Endothelial cell (in vitro differentiated cells): ENCODE measurements around the gene KANSL1L. TPM values are rescaled to one million over a fixed set of nuclear protein-coding genes. Genes with fewer than 3 reads are reported as not detected.

Source experiments
- DNase-seq: peaks from one replicate; pipeline ENCODE4 v3.0.0; 2021; ENCODE audit warnings: low spot score
- H3K27ac Mint-ChIP-seq: one replicate; pipeline ENCODE4 v1.8.0; 2021; ENCODE audit warnings: mixed read lengths, inconsistent platforms; ENCODE audit not compliant: unreplicated experiment
- H3K27me3 Mint-ChIP-seq: one replicate; pipeline ENCODE4 v1.8.0; 2021; ENCODE audit warnings: mild to moderate bottlenecking, moderate library complexity, mixed read lengths, inconsistent platforms; ENCODE audit not compliant: unreplicated experiment
- H3K36me3 Mint-ChIP-seq: one replicate; pipeline ENCODE4 v1.8.0; 2021; ENCODE audit warnings: mild to moderate bottlenecking, low read depth, mixed read lengths, inconsistent platforms; ENCODE audit not compliant: unreplicated experiment
- H3K4me1 Mint-ChIP-seq: one replicate; pipeline ENCODE4 v1.8.0; 2021; ENCODE audit warnings: mild to moderate bottlenecking, mixed read lengths, inconsistent platforms; ENCODE audit not compliant: unreplicated experiment
- H3K4me3 Mint-ChIP-seq: one replicate; pipeline ENCODE4 v1.8.0; 2021; ENCODE audit warnings: mild to moderate bottlenecking, mixed read lengths, inconsistent platforms; ENCODE audit not compliant: unreplicated experiment
- H3K9me3 Mint-ChIP-seq: one replicate; pipeline ENCODE4 v1.8.0; 2021; ENCODE audit warnings: mixed read lengths, inconsistent platforms; ENCODE audit not compliant: unreplicated experiment
- CTCF ChIP-seq: fragments of 200-600 bp; sonication (generic); IDR thresholded peaks from one replicate; pipeline ENCODE4 v1.5.0; 2021; ENCODE audit warnings: antibody characterized with exemption; ENCODE audit not compliant: unreplicated experiment
- total RNA-seq: library from RNA; stranded (reverse); fragmentation: NEBNext Ultra II Directional; extraction: Animal tissue kit (Norgen Biotek cat#: 25700); gene quantifications from one replicate; pipeline ENCODE4 v1.2.1, GENCODE V29; 2021; ENCODE audit not compliant: unreplicated experiment

KANSL1L gene
- total RNA-seq, 1 donor from 2014 or later = 13.0 TPM

DNA sequence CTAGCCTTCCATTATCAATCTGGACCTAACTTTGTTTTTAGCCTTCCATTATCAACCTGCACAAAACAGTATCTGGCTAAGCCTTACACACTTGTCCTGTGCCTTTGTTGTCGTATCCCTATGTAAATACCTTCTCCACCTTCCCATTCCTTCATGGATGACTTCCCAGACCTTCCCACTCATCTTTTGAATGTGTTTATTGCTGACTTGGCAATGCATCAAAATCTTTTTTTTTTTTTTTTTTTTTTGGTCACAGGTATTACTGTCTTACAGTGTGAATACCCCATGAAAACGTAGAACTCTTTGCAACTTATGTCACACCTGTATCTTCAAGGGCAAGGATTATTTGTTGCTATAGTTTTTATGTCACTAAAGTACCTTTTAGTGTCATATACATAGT lies 143.0 kb downstream of the KANSL1L start:
- no peaks in the 10 kb centered on the region for H3K27me3 Mint-ChIP-seq
- no peak for TF ChIP-seq CTCF
- H3K9me3 Mint-ChIP-seq = no peaks in the 10 kb centered on the region
- DNase-seq = no peak
- no peak overlapping the region for H3K4me3 Mint-ChIP-seq
- no peak overlapping the region for H3K27ac Mint-ChIP-seq
- H3K4me1 Mint-ChIP-seq = no peaks in the 10 kb centered on the region
- peaks cover 8% of the 10 kb centered on the region for H3K36me3 Mint-ChIP-seq

DNA sequence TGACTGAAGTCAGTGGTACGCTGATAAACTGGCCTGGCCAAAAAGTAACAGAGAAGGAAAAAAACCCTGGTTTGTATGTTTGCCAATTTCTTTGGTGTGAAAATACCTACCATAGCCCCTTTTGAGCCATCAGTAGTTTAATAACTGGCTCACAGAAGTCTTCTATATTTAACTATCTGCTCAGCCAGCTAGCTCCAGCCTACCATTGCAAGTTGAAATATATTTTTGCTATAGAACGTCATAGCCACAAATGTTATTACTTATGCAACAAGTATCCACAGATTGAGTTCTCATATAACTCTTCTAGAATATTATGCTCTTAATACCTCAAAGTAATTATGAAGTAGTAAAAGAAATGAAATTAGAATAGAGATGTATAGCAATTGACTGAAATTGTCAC lies 143.6 kb downstream of the KANSL1L start:
- Mint-ChIP-seq H3K4me1 (no peaks in the 10 kb centered on the region), H3K27me3 (no peaks in the 10 kb centered on the region), H3K9me3 (no peaks in the 10 kb centered on the region), H3K27ac (no peak overlapping the region), H3K4me3 (no peak overlapping the region), H3K36me3 (peaks cover 8% of the 10 kb centered on the region)
- DNase-seq = no peak
- no peak for TF ChIP-seq CTCF

- no peak overlapping the region for H3K4me3 Mint-ChIP-seq
- no peaks in the 10 kb centered on the region for H3K27me3 Mint-ChIP-seq
- peaks cover 10% of the 10 kb centered on the region for H3K36me3 Mint-ChIP-seq
- H3K9me3 Mint-ChIP-seq = no peaks in the 10 kb centered on the region
- no peak for TF ChIP-seq CTCF
- no peak overlapping the region for H3K27ac Mint-ChIP-seq
- H3K4me1 Mint-ChIP-seq = no peaks in the 10 kb centered on the region
- no peak for DNase-seq
Observed at GRCh38 chr2:210022824-210023223, 148.4 kb downstream of the KANSL1L start.

- Mint-ChIP-seq H3K4me1 (no peaks in the 10 kb centered on the region), H3K9me3 (no peaks in the 10 kb centered on the region), H3K27me3 (no peaks in the 10 kb centered on the region), H3K27ac (no peak overlapping the region), H3K4me3 (no peak overlapping the region), H3K36me3 (peaks cover 10% of the 10 kb centered on the region)
- DNase-seq = no peak
- TF ChIP-seq CTCF = no peak
Observed at GRCh38 chr2:210020138-210020537, 151.1 kb downstream of the KANSL1L start.

GRCh38 chr2:210009896-210010295 lies 161.3 kb downstream of the KANSL1L start:
- Mint-ChIP-seq H3K9me3 (no peaks in the 10 kb centered on the region), H3K27ac (peak overlapping the region; percentile 2), H3K4me3 (peak overlapping the region; percentile 1), H3K4me1 (peaks cover 15% of the 10 kb centered on the region), H3K36me3 (peaks cover 21% of the 10 kb centered on the region), H3K27me3 (no peaks in the 10 kb centered on the region)
- TF ChIP-seq CTCF = no peak
- DNase-seq = no peak
